Mesodermal cell (in vitro differentiated cells): ENCODE results near the gene FLT4.

Source experiments
- H3K27ac ChIP-seq: 2 replicates; pipeline ENCODE4 v1.7.0; 2013; ENCODE audit warnings: mild to moderate bottlenecking, low read depth, low read length, moderate library complexity; ENCODE audit not compliant: severe bottlenecking
- H3K36me3 ChIP-seq: 2 replicates; pipeline ENCODE4 v1.7.1; 2013; ENCODE audit warnings: mild to moderate bottlenecking, low read length, moderate library complexity; ENCODE audit not compliant: control insufficient read depth, insufficient read depth
- H3K4me1 ChIP-seq: one replicate; pipeline ENCODE4 v1.7.1; 2013; ENCODE audit warnings: mild to moderate bottlenecking, low read length; ENCODE audit not compliant: insufficient read depth, control insufficient read depth, poor library complexity, severe bottlenecking
- H3K4me3 ChIP-seq: 2 replicates; pipeline ENCODE4 v1.7.0; 2013; ENCODE audit warnings: low read length, control low read depth, mild to moderate bottlenecking; ENCODE audit not compliant: insufficient read depth, poor library complexity, severe bottlenecking; ENCODE audit errors: extremely low read depth
- H3K9me3 ChIP-seq: 2 replicates; pipeline ENCODE4 v1.7.1; 2013; ENCODE audit warnings: mild to moderate bottlenecking, low read length, moderate library complexity; ENCODE audit not compliant: control insufficient read depth
- WGBS, 2 experiments: methylation state at CpG; one replicate each; pipeline ENCODE4 v1.1.5; 2013; ENCODE audit warnings: missing lambda C conversion rate in 2 of 2; ENCODE audit not compliant: insufficient coverage in 2 of 2; 5-methylcytosine and 5-hydroxymethylcytosine counted together

The FLT4 gene

DNA sequence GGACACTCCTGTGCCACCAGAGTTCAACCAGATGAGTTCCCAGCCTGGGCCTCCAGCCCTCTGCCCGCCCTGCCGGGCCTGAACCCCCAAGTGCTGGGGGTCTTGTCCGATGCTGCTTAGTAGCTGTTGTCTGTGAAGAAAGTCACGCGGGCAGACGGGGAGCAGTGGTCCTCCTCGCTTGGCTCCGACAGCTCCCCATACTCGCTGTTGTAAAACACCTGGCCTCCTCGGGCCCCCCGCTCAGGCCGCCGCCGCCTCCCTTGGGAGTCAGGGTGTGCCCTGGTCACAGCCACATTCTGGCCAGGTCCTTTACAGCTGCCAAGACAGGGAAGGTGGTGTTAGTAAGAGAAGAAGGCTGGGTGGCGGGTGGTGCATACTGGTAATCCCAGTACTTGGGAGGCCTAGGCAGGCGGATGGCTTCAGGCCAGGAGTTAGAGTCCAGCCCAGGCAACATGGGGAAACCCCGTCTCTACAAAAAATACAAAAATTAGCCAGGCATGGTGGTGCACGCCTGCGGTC lies 46.3 kb downstream of the FLT4 start:
- H3K27ac ChIP-seq, result no peak overlapping the region
- 97 to 98% methylated on average over 13 to 19 of the region's 19 CpGs for WGBS, 2 experiments
- H3K36me3 ChIP-seq, result no peaks in the 10 kb centered on the region
- H3K4me3 ChIP-seq, result no peak overlapping the region
- H3K4me1 ChIP-seq, result peaks cover under 1% of the 10 kb centered on the region
- no peaks in the 10 kb centered on the region for H3K9me3 ChIP-seq

DNA sequence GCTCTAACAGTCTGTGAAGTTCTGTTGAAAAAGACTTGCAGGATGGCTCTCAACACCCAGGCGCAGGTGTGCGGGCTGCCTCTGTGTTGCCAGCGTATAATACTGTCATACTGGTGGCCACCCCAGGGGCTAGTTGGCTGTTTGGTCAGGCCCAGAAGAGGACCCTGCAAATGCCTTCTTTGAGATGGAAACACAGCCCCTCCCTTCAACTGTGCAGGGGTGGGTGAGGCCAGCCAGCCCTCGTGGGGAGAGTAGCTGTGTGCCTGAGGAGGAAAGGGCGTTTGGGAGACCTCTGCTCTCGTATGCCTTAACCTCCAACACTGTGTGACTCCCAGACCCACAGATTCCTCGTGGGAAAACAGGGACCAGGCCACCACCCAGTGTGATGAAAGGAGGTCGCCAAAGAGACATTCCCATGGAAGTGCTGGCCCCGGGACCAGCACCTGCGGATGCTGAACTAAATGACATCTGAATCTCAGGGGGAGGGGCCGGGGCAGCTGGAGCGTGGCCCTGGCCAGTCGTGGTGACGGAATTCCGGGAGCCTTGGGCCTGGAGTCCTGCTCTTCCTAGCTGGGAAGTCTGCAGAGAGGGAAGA lies 46.8 kb downstream of the FLT4 start:
- 79 to 87% methylated on average over 12 to 15 of the region's 15 CpGs for WGBS, 2 experiments
- H3K36me3 ChIP-seq, result no peaks in the 10 kb centered on the region
- no peak overlapping the region for H3K27ac ChIP-seq
- no peak overlapping the region for H3K4me3 ChIP-seq
- no peaks in the 10 kb centered on the region for H3K9me3 ChIP-seq
- no peaks in the 10 kb centered on the region for H3K4me1 ChIP-seq

DNA sequence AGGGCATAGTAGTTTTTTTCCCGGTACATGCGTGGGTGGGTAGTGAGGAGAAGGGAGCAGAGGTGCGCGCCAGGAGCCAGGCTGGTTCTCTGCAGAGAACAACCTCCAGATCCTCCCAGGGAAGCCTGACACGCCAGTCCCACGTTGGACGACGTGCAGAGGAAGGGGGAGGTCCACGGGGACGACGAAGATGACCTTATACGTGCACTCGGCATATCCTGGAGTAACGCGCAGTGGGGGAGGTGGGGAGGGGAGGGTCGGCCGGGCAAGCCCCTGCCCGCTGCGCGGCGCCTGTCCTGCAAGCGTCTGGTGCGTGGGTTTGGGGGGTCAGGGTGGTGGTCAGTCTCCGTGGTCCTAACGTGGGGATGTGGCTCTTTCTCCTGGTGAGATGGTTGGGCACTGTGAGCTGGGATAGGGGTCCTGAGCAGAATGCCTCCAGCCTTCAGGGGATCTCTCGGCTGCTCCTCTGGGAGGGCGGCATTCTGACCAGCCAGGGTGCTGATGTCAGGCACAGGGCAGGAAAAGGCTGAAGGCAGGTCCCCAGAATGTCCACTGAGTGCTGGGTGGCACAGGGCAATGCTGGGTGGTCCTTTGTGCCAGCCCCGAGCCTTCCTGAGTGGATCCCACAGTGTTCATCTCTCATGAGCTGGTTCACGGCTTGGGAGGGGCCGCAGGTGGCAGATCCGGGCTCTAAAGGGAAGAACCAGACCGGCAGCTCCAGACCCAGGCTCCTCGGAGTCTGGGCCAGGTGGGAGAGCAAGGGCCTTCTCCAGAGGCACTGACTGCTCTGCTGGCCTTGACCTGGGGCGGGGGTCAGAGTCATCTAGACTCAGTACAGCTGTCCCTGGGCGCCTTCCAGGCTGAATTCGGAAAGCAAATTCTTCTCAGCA lies 47.6 kb downstream of the FLT4 start:
- H3K27ac ChIP-seq, result no peak overlapping the region
- 93 to 96% methylated on average over 26 to 35 of the region's 36 CpGs for WGBS, 2 experiments
- no peaks in the 10 kb centered on the region for H3K9me3 ChIP-seq
- no peaks in the 10 kb centered on the region for H3K4me1 ChIP-seq
- H3K36me3 ChIP-seq, result no peaks in the 10 kb centered on the region
- H3K4me3 ChIP-seq, result no peak overlapping the region

DNA sequence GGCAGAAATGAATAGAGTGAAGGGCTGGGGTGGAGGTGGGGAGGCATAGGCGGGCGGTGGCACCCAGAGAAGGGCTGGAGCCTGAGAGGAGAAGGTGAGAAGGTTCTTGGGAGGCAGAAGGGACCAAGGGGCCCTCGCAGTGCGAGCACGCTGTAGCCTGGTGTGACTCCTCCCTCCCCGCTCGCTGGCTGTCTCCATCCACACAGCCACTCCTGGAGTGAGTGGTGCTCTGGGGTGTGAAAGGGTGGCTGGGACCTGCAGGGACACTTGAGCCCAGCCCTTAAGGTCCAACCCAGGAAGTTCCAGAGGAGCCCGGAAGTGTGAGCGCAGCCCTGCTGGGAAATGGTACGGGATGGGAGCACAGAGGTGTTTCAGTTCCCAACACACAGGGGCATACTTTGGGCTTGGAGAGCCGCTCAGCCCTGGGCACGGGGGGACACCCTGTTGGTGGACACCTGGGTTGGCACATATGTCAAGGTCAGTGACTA lies 48.8 kb downstream of the FLT4 start:
- 92 to 97% methylated on average over 4 to 6 of the region's 12 CpGs for WGBS, 2 experiments
- Histone ChIP-seq H3K4me1 (no peaks in the 10 kb centered on the region), H3K36me3 (no peaks in the 10 kb centered on the region), H3K4me3 (no peak overlapping the region), H3K27ac (no peak overlapping the region), H3K9me3 (no peaks in the 10 kb centered on the region)

DNA sequence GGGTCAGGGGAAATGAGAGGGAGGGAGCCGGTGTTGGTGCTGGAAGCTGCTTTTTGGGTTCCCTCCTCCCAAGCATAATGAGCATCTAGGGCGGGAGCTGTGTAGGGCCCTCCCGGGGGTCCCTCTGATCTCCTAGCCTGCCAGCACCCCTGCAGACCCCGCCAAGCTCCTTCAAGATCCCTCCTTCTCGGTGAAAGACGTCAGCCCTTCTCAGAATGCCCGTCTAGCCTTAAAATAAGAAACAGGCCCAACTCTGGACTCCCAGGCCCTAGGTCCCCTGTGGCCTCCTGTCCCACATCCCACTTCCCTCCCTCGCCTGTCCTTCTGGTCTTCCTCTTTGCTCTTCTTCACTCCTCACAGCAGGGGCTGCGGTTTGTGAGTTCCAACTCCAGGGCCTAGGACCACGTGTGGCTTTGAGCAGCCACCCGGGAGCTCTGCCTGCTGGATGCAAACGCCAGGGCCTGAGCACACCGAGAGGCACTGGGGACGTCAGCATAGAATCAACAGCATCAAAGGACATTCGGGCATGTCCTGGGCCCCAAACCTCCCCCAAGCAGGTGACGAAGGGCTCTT lies 49.3 kb downstream of the FLT4 start:
- no peaks in the 10 kb centered on the region for H3K4me1 ChIP-seq
- H3K9me3 ChIP-seq, result no peaks in the 10 kb centered on the region
- H3K36me3 ChIP-seq, result no peaks in the 10 kb centered on the region
- 78 to 83% methylated on average over 13 to 15 of the region's 16 CpGs for WGBS, 2 experiments
- no peak overlapping the region for H3K4me3 ChIP-seq
- H3K27ac ChIP-seq, result no peak overlapping the region

DNA sequence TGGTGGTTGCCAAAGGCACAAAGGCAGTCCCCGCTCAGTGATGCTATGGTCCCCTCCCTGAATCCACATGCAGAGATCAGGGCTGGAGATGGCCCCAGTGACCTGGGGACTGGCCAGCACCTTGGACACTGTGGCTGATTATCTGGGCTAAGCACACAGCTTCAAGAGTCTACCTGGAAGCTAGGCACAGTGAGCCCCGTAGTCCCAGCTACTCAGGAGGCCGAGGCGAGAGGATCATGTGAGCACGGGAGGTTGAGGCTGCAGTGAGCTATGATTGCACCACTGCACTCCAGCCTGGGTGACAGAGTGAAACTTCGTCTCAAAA lies 49.8 kb downstream of the FLT4 start:
- Histone ChIP-seq H3K36me3 (no peaks in the 10 kb centered on the region), H3K9me3 (no peaks in the 10 kb centered on the region), H3K27ac (no peak overlapping the region), H3K4me1 (no peaks in the 10 kb centered on the region), H3K4me3 (no peak overlapping the region)
- 90 to 93% methylated on average over 6 of the region's 6 CpGs for WGBS, 2 experiments

DNA sequence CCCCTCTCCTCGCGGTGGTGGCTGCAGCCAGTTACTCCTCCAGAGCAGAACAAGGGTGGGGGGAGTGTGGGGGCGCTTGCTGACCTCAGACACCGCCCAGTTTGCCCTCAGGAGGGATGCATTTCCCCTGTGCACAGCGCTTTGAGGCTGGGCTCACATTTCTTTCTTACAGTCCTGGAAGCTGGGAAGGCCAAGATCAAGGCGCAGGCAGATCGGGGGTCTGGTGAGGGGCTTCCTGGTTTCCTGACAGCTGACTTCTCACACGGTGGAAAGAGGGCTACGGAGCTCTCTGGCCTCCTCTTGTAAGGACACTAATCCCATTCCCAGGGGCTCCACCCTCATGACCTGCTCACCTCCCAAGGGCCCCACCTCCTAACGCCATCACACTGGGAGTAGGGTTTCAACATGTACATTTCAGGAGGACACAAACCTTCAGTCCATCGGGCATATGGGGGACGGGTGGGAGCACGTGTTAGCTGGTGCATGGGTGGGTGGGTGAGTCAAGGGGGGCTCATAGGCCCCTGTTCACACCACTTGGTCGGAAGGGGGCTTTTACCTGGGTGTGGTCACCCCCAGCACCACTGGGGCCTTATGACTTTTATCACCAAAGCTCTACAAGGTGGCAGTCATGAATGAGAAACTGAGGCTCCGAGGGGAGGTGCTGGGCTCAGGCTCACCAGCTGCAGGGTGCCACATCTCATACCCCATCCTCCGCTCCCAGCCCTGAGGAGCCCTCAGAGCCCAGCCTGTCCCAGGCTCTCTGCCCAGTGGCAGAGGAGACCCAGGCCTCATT lies 50.4 kb downstream of the FLT4 start:
- H3K4me3 ChIP-seq, result no peak overlapping the region
- H3K27ac ChIP-seq, result no peak overlapping the region
- H3K4me1 ChIP-seq, result no peaks in the 10 kb centered on the region
- H3K36me3 ChIP-seq, result no peaks in the 10 kb centered on the region
- no peaks in the 10 kb centered on the region for H3K9me3 ChIP-seq
- WGBS, 2 experiments, result 94 to 95% methylated on average over 8 to 12 of the region's 16 CpGs

DNA sequence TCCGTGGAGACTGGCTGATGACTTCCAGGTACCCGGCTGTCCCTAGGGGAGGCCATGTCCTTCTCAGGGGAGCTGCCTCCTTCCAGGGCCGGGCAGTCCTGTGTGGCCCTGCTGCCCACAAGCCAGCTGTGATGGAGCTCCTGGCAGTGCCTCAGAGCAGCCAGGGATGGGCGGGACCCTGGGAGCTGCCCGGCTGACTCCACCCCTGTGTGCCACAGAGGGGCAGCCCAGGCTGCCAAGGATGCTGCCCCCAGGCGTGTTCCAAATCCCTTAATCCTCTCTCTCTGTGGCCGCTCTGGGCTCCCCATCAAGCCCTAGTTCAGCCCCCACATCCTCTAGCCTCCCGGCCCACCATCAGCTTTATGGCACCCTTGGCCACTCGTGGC lies 51.1 kb downstream of the FLT4 start:
- 94 to 95% methylated on average over 8 to 9 of the region's 9 CpGs for WGBS, 2 experiments
- H3K27ac ChIP-seq, result no peak overlapping the region
- H3K36me3 ChIP-seq, result no peaks in the 10 kb centered on the region
- no peaks in the 10 kb centered on the region for H3K4me1 ChIP-seq
- H3K4me3 ChIP-seq, result no peak overlapping the region
- no peaks in the 10 kb centered on the region for H3K9me3 ChIP-seq

DNA sequence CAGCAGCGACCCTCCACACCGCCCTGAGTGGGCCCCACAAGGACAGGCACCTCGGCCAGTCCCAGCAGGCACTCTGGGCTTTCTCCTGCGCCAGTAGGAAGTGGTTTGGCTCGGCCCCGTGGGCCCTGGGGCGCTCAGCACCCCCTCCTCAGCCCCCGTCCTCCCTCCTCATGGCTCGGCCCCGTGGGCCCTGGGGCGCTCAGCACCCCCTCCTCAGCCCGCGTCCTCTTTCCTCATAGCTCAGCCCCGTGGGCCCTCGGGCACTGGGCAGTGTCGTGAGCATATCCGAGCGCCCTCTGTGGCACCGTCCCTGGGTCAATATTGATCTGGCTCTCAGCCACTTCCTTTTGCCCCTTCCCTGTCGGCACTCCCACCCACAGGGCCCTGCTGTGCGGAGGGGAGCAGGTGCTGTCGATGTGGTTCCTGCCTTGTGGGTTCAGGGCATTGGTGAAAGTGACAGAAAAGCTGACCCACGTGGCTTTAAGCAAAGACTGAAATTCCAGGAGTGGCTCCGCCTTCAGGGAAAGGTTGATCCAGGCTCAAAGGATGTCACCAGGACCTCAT lies 52.6 kb downstream of the FLT4 start:
- H3K36me3 ChIP-seq, result no peaks in the 10 kb centered on the region
- H3K27ac ChIP-seq, result no peak overlapping the region
- 88 to 89% methylated on average over 21 to 23 of the region's 24 CpGs for WGBS, 2 experiments
- no peak overlapping the region for H3K4me3 ChIP-seq
- no peaks in the 10 kb centered on the region for H3K9me3 ChIP-seq
- H3K4me1 ChIP-seq, result no peaks in the 10 kb centered on the region

DNA sequence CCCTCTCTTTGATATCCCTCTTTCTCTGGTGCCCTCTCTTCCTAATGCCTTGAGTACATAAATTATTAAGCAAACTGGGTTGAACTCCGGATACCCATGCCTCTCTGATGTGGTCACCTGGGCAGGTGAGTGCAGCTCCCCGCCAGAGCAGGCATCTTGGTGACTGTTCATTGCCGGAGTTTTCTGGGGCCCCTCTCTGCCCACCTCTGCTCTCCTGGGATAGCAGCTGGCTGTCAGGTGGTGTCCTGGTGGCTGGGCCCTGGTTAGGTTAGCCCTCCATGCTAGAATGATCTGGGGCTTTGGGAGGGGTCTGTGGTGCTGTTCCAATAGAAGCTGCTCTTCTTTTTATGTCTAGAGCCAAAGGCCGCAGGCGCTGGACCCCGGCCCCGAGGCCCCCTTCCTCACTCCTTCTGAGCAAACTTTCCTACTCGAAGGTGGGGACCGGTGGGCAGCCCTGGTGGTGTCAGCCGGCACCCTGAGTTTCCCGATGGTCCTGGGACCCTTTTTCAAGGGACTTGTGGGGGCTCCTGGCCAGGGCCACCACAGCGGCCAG lies 53.2 kb downstream of the FLT4 start:
- Histone ChIP-seq H3K4me1 (no peaks in the 10 kb centered on the region), H3K36me3 (no peaks in the 10 kb centered on the region), H3K9me3 (no peaks in the 10 kb centered on the region), H3K27ac (no peak overlapping the region), H3K4me3 (no peak overlapping the region)
- 91 to 94% methylated on average over 8 to 12 of the region's 12 CpGs for WGBS, 2 experiments
